Fibroblast of skin of back (primary cell): ENCODE data around the gene DRD4.

Experiments used
- DNase-seq: peaks from one replicate; pipeline ENCODE4 v3.0.0-alpha.2; 2013

DRD4 gene

GRCh38 chr11:623349-623869, 13.7 kb upstream of the DRD4 start:
- no peak for DNase-seq

DNA sequence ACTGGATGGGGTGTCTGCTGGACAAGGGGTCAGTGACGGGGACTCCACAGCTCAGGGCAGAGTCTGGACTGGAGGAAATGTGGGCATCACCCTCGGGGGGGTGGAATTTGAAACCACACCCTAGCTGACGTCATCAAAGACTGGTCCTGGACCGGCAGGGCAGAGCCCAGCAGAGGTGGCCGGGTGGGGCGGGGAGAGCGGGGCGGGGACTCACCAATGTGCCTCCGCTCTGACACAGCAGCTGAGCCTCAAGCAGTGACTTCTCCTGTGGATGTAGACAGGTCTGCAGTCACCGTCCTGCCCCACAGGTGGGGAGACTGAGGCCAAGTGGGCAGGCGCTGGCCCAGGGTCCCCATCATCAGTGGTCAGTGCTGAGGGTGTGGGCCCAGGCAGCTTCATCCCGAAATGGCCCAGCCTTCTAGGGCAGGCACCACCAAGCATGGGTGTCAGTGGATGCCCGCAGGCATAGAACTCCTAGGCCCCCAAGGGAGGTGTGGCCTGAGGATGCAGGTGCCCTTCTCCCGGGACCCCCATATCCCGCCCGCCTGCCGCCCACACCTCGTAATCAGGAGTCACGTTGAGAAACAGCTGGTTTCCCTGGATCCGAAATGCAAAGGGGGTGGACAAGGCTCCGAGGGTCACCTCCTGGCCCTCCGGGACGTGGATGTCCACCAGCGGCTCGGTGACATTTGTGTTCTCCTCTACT, 12.9 kb upstream of the DRD4 start:
- DNase-seq = peak; percentile 30

- DNase-seq = no peak
Measured at GRCh38 chr11:624705-625635, 12.1 kb upstream of the DRD4 start, which contains the start of gene CDHR5. CDHR5 (minus strand) TSS chr11:624955; CDS start chr11:624902, 53 bp downstream.

- DNase-seq = no peak
Measured at GRCh38 chr11:625636-626268, 11.3 kb upstream of the DRD4 start.

- DNase-seq = no peak
Measured at GRCh38 chr11:626475-627307, 10.4 kb upstream of the DRD4 start, which contains the start of gene SCT. SCT (minus strand) TSS chr11:627181; CDS start chr11:627143, 38 bp downstream.

DNA sequence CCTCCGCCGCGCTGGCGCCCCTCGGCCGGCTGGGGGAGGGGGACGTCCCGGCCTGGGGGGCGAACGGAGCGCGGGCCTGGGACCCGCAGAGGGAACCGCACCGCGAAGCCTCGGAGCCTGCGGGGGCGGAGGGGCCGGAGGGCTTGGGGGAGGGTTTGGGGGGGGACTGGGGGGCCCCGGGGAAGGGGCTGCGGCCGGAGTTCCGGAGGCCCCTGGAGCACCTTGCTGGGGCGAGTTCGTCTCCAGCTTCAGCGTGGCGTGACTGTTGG, 9.8 kb upstream of the DRD4 start:
- no peak for DNase-seq

DNA sequence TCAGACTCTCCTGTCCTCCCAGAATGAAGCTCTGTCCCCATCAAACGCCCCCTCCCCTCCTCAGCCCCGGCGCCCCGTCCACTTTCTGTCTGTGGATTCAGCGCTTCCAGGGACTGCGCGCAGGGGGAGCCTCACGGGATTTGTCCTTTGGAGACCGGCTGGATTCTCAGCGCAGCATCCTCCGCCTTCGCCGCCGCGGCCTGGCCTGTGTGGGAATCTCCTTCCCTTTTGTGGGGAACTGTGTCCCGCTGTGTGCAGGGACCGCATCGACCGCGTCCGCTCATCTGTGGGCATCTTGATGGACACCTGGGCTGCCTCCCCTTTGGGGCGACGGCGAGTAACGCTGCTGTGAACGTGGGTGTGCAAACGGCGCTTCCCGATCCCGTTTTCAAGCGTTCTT, 9.0 kb upstream of the DRD4 start:
- no peak for DNase-seq

- DNase-seq = no peak
Measured at GRCh38 chr11:629237-629583, 7.9 kb upstream of the DRD4 start.

- no peak for DNase-seq
Measured at GRCh38 chr11:630871-631270, 6.2 kb upstream of the DRD4 start.

DNA sequence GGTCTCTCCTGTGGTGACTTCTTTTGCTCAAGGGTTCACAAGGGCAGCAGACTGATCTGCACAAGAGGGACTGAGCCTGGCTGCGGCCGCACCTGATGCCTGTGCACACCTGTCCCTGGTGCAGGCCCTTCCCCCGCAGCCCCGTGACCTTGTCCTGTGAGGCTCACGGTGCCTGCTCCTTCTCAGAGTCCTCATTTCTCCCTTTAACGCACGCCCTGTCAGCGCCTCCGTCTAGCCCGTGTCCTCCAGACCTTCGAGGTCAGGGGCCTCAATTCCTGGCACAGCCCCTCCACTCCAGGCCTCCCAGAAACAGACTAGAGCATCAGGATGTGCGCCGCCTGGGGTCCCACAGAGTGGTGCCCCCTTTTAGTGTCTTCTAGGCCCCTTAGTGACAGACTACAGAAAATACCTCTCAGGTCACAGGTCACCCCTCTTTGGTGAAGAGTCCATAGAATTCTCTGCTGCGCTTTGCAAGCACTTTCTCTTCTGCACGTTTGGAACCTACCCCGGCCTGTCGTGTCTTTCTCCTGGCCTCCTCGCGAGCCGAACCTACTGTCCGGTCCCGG, 1.0 kb upstream of the DRD4 start:
- DNase-seq = no peak

DNA sequence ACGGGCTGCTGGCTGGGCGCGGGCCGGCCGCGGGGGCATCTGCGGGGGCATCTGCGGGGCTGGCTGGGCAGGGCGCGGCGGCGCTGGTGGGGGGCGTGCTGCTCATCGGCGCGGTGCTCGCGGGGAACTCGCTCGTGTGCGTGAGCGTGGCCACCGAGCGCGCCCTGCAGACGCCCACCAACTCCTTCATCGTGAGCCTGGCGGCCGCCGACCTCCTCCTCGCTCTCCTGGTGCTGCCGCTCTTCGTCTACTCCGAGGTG, 194 bp downstream of the DRD4 start:
- DNase-seq = no peak

DNA sequence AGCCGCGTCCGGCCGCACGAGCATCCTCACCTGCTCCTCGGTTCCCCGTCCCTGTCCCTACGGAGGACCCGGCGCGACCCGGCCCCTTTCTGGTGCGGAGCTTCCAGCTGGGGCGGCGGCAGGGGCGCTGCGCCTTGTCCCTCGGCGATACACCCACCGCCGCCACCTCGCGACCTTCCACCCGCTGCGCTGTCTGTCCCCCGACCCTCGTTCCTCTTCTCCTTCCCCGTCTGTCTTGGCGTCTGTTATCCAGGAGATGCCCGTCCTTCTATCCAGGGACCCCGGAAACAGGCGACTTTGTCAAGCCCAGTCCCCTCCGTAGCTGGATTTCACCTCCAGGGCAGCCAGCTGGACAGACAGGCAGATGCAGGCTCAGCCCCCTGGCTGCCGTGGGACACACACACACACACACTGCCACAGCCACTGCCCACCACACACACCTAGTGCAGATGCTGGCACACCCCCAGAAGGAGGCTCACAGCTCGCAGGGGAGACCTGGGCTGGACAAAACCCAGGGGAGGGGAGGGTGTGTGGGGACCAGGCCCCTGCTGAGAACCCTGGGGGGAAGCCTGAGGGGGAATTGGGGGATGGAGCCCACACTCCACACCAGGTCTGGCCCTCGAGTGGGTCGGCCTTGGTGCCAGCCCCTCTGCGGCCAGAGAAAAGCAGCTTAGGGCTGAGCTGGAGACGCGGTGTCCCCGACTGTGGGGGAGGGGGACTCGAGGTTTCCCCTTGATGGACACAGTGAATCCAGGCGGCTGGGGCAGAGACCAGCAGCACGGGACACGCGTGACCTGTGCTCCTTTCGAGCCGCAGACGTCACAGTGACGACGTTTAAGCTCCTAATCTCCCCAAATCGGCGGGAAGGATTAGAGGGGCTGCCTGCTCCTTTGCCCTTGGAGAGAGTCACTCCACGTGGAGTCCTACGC, 788 bp downstream of the DRD4 start:
- no peak for DNase-seq

- DNase-seq = peak; percentile 38
Measured at GRCh38 chr11:638631-639331, 1.7 kb downstream of the DRD4 start.

DNA sequence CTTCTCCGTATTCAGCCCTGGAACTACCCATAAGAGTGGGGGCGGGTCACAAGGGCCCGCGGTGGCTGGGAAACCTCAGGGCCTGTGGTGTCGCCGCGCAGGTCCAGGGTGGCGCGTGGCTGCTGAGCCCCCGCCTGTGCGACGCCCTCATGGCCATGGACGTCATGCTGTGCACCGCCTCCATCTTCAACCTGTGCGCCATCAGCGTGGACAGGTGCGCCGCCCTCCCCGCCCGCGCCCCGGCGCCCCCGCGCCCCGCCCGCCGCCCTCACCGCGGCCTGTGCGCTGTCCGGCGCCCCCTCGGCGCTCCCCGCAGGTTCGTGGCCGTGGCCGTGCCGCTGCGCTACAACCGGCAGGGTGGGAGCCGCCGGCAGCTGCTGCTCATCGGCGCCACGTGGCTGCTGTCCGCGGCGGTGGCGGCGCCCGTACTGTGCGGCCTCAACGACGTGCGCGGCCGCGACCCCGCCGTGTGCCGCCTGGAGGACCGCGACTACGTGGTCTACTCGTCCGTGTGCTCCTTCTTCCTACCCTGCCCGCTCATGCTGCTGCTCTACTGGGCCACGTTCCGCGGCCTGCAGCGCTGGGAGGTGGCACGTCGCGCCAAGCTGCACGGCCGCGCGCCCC, 2.4 kb downstream of the DRD4 start:
- no peak for DNase-seq

DNA sequence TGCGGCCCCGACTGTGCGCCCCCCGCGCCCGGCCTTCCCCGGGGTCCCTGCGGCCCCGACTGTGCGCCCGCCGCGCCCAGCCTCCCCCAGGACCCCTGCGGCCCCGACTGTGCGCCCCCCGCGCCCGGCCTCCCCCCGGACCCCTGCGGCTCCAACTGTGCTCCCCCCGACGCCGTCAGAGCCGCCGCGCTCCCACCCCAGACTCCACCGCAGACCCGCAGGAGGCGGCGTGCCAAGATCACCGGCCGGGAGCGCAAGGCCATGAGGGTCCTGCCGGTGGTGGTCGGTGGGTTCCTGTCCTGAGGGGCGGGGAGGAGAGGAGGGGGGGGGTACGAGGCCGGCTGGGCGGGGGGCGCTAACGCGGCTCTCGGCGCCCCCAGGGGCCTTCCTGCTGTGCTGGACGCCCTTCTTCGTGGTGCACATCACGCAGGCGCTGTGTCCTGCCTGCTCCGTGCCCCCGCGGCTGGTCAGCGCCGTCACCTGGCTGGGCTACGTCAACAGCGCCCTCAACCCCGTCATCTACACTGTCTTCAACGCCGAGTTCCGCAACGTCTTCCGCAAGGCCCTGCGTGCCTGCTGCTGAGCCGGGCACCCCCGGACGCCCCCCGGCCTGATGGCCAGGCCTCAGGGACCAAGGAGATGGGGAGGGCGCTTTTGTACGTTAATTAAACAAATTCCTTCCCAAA, 3.1 kb downstream of the DRD4 start:
- no peak for DNase-seq

DNA sequence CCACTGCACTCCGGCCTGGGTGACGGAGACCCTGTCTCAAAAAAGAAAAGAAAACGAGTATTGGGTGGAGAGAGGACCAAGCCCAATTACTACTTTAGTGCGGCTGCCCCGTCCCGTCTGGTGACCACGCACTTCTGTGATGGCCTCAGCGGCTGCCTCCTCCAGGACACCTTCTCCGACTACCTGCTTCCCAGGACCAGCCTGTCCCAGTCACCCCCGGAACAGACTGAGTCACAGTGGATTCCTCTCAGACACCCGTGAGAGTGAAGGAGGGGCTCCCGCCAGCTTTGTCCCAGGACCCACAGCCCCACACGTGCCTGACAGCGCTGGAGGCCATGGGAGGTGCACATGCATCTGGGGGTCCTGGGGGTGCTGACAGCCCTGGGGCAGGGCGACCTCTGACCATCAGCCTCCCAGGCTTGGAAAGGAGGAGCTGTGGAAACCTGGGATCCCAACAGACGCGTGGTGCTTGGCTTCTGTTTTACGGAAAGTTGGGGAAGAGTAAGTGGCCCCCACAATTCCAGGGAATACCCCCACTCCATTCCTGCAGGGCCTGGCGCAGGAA, 4.8 kb downstream of the DRD4 start:
- DNase-seq = no peak

DNA sequence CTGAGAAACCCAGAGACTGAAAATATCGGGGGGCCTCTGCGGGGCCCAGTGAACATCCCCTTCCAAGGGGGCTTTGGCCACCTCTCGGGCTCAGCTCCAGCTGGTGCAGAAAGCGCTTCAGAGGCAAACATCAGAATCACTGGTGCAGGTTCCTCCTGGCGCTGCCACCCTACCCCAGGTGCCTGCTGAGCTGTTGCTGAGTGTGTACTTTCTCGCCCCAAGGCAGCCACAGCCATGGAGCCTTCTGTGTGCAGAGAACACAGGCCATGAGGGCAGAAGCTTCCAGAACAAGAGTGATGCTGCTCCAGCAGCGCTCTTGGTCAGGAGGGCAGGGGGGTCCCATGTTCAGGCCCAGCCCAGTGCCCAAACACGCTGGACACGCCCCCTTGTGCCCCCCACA, 6.3 kb downstream of the DRD4 start:
- DNase-seq = no peak

- DNase-seq = no peak
Measured at GRCh38 chr11:643849-644738, 7.0 kb downstream of the DRD4 start.
